Activated effector memory CD4-positive, alpha-beta T cell treated with anti-CD3 and anti-CD28 coated beads, Interleukin-2, amount 50 U/mL, for 16 hours (primary cell): ENCODE data around the gene PLIN4.
"Not testable (repeated sequence)": the region's sequence is repeated elsewhere in the genome, so short reads cannot be mapped to it uniquely, and the experiment has no call there.

Experiments
- DNase-seq: peaks from one replicate; pipeline ENCODE4 v3.0.0-alpha.2; 2020

Gene PLIN4

GRCh38 chr19:4543842-4544647 is 25.8 kb upstream of the PLIN4 start:
- DNase-seq = no peak

DNA sequence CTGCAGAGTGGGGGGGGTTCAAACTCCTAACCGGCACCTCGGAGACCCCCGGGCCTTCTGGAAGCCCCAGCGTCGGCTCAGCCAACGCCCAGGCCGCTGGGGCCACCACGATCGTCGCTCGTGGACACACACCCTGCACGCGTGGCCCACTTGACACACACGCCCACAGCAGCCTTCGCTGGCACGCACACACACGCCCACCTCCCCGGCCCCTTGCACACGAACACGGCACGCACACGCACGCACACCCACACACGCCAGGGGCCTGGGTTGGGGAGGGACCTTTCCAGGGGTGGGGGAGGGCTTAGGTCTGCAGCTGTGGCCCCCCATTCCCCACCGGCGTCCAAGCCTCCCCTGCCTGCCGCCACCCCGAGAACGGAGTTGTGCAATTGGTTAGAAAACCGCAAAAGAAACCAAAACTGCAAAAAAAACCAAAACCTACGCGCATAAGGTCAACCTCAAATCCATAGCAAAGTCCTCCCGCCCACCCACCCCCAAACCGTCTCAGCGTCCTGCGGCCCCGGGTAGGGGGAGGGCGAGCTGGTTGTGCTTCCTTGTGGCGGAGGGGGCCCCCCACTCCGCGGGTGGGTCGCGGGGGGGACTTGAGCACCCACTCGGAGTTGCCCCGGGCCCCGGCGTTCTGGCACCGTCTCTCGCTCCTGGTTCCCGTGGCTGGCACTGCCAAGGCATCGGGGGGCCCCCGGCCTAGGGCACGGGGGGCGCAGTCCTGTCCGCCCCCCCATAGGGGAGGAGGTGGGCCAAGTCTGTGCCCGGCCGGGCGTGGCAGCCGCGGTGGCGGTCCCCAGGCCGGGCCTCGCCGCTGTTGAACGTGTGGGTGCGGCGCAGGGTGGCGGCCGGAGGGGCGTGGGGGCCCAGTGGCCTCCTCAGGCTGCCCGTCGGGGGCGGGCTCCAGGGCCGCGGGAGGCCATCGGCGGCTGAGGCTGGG is 24.9 kb upstream of the PLIN4 start:
- DNase-seq = no peak

DNA sequence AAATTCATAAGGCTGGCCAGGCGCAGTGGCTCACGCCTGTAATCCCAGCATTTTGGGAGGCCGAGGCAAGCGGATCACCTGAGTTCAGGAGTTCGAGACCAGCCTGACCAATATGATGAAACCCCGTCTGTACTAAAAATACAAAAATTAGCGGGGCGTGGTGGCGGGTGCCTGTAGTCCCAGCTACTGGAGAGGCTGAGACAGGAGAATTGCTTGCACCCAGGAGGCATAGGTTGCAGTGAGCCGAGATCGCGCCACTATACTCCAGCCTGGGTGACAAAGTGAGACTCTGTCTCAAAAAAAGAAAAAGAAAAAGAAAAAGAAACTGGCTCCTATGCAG is 23.5 kb upstream of the PLIN4 start:
- DNase-seq = not testable (repeated sequence)

- no peak for DNase-seq
These were observed 23.0 kb upstream of the PLIN4 start for GRCh38 chr19:4541114-4541805.

DNA sequence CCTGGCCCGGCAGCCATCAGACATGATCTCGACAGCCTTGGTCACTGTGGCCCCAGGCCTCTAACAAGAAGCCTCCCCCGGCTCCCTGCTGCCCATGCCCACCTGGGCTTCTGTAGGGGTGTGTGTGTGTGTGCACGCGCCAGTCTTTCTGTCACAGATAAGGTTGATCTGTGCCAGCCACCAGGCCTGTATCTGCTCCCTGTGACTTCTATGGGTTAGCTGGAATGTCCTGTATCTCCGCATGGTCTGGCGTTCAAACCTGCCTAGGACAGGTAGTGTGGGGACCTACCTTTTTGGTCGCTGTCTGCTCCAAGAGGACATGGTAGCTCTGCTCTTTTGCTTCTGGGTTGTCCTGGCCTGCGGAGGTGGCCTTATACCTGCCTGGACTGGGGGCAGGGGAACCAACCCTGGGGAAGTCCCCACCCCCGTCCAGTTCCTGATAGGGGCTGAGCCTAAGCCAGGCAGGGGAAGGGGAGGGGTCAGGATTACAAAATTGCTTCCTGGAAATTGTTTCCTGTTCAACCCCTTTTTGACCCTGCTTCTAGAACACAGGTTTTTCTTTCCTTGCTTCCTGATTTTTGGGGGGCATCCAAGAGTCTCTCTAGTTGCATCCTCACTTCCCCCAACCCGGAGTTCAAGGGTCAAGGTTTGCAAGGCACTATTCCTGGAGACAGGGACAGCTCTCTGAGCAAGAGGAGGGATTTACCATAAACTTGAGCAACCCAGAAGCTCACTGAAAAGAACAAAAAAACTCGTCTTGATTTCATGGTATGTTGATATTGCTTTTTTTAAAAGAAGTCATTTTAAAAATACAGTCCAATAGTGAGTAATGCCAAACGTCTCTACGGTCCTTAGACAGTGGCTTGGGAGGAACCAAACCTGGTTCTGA is 21.7 kb upstream of the PLIN4 start, which contains the start of gene LRG1:
LRG1 (minus strand) TSS at position 344 of the 889 bp plus-strand sequence; CDS start at position 321, 23 bp downstream.
- peak; percentile 71 for DNase-seq

DNA sequence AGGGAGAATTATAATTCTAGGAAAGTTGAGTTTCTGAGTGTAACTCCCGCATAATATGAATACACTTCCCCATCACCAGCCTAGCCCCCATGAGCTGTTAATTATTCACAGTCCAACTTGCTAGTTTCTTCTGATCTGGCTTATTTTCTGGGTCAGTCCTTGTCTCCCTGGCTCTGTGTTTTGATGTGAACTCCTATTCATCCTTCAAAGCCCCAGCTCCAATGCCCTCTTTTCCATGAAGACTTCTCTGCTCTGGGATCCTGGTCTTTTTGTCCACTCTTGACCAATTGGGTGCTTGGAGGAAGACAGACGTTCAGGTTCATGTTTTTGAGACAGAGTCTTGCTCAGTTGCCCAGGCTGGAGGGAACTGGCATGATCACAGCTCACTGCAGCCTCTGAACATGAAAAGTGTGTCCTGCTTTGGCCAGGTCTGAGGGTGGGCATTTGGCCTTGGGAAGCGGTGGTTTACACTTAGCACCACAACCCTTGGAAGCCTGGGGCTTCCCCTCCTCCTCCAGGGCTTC is 20.9 kb upstream of the PLIN4 start:
- no peak for DNase-seq

DNA sequence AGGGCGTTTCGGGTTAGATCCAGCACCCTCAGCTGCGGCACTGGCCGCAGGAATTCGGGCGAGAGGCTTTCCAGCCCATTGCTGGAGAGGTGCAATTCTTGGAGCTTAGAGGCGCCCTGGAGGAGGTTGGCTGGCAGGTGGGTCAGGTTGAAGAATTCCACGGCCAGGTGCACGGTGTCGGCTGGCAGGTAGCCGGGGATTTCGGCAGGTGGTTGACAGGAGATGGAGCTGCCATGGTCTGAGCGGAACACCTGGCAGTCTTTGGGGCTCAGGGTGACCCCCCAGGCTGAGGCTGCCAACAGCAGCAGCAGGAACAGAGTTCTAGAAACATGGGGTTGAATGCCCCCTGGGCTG is 20.3 kb upstream of the PLIN4 start:
- DNase-seq = no peak

GRCh38 chr19:4537953-4538600 is 19.8 kb upstream of the PLIN4 start:
- no peak for DNase-seq

DNA sequence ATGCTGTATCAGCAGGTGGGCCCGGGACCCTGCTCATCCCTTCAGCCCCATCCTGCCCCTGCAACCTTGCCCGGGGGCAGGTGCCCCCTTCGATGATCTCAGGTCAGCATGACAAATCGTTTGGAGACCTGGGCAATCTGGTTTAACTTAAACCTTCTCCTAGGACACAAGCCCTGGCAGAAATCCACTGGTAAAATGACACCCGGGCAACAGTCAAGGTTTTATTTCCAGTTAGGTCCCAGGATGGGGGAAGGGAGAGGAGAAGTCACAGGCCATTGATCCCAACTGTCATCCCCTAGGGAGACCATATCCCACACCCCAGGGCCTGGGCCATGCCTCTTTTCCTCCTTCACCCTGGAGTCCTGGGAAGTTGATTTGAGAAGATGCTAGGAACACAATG is 18.5 kb upstream of the PLIN4 start:
- DNase-seq = no peak

DNA sequence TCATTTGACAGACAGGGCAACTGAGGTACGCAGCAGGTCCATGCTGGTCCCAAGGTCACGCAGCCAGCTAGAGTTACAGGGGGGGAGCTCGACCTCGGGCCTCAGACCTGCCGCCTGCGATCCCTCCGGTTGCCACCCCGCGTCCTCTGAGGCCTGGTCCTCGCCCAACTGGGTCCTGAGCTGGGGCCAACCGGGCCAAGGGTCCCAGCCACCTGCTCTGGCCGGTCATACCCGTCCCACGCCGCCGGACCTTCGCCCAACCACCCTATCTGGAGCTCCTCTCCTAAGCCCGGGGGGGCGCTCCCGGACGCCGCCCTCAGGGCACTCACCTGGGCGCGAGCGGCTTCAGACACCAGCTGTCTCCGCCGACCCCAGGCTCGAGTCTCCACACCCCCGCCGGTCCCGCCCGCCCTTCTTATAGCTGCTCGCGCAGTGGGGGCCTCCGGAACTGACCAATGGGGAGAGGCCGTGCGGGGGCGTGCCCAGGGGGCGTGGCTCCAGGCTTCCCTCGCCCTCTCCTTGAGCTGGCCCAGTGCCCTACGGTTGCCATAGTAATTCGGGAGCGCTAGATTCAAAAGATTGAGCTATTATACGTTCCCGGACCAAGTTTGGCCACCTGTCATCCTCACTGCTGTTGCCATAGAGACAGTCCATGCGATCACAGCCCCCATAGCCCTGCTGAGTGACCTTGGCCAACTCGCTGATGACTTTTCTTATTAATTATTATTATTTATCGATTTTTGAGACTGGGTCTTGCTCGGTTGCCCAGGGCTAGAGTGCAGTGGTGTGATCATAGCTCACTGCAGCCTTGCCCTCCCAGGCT is 16.8 kb upstream of the PLIN4 start, which contains the start of gene PLIN5:
PLIN5 (minus strand) TSS at position 389 of the 823 bp plus-strand sequence. CDS start 1,150 bp downstream, outside the sequence.
- DNase-seq = peak; percentile 76

DNA sequence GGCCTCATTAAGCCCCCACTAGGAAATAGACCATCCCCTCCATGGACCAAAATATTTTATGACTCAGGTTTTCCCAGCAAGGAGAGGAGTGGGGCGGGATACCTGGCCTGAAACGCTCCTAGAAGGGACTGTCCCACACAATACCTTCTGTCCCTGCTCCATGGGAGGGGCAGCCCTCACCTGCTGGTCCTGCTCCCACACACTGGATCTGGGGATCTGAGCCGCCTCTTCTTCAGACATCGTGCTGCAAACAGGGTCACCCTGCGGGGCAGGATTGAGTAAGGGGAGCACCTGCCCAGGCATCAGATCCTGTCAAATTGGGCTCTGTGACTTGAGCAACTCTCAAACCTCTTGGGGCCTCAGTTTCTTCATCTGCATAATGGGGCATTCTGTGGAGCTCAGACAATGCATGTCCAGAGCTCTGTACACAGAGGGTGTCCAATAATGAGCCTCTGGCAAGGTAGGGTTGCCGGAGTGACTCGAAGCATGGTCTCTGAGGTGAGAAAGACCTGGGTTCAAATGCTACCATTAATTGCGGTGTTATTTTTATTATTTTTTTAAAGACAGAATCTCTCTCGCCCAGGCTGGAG is 15.6 kb upstream of the PLIN4 start:
- no peak for DNase-seq

DNA sequence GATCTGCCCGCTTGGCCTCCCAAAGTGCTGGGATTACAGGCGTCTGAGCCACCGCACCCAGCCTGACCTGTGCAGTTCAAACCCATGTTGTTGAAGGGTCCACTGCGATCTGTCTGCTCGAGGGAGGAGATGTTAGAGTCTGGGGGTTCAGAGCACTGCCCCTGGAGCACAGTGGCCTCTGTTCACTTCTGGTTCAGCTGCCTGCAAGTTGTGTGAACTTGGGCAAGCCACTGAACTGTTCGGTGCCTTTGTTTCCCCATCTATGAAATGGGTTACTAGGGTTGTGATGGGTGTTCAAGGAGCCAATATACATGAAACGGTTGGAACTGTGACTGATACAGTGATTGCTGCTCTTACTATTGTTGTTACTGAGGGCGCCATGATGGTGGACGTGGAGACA is 15.0 kb upstream of the PLIN4 start:
- DNase-seq = no peak

DNA sequence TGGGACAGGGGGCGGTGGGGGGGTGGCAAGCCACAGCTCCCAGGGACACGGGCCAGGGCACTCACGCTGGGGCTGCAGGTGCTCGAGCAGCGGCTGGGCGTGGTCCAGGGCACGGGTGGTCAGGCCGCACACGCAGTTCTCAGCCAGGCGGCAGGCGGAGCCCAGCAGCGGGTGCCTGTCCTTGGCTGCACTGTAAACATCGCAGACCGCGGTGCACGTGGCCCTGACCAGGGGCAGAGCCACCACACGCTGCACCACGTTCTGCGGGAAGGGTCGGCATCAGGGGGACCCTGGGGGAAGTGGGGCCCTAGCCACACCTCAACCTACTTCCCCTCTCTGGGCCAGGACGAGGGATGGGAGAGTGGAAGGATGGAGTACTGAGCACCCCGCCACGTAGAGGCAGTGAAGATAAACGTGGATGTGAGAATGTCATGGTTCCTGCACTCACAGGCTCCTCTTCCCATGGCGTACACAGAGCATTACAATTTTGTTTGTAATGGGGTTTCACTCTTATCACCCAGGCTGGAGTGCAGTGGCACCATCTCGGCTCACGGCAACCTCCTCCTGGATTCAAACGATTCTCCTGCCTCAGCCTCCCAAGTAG is 13.4 kb upstream of the PLIN4 start:
- DNase-seq = no peak

DNA sequence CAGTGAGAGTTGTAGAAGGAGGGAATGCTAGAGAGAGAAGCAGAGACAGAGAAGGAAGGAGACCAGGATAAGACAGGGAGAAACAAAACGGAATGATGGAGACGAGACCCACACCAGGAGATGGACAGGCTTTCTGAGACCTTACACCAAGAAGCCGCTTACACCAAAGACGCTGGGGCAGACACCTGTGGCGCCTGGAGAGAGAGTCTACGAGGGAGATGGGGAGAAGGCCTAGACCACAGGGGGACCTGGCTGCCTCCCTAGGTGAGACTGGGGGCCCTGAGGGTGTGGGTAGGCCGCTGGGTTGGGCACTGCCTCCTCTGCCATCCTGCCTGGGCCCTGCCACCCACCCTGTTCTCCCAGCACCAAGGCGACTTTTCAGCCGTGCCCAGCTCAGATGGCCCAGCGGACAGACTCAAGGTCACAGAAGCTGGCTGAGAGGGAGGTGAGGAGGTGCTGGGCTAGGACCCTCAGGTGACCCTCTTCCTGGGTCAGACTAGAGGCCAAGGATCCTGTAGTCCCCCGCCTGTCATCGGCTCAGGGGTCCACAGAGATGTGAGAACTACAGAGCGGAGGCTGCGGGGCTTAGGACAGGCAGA is 11.7 kb upstream of the PLIN4 start:
- no peak for DNase-seq

GRCh38 chr19:4528843-4529242 is 10.6 kb upstream of the PLIN4 start:
- no peak for DNase-seq

DNA sequence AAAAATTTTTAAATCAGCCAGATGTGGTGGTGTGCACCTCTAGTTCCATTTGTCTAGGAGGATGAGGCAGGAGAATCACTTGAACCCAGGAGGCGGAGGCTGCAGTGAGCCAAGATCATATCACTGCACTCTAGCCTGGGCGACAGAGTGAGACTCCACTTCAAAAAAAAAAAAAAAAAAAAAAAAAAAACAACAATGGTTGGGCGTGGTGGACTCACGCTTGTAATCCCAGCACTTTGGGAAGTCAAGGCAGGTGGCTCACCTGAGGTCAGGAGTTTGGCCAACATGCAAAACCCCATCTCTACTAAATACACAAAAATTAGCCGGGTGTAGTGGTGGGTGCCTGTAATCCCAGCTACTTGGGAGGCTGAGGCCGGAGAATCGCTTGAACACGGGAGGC is 9.1 kb upstream of the PLIN4 start:
- not testable (repeated sequence) for DNase-seq

- no peak for DNase-seq
These were observed 7.3 kb upstream of the PLIN4 start for GRCh38 chr19:4525563-4526002.

DNA sequence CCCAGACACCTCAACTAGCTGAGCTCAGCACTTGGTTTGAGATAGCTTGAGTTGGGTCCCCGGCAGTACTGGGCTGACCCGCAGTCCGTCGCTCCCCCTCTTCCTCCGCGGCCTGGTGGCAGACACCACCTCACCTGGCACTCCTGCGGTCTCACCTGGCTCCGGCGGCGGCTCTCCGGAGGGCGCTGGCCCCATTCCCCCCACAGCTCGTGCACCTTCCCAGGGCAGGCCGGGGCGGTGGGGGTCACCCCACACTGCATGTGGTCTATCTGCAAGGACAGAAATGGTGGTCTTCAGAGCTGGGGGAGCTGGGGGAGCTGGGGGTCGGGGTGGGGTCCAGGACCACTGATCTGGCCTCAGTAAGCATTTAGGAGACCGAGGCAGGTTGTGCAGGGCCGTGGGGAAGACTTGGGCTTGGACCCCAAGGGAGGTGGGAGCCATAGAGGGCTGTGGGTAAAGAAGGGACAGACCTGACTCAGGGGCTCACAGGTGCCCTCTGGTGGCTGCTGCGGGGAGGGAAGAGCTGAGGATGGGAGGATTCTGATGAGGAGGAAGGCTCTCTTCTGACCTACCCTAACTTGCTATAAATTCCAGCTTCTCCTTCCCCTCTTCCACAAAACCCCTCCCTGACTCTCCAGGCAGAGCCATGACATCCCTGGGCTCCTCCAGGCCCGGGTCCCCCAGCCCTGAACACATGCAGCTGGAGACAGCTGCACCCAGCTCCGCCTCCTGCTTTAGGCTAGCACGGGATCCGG is 6.7 kb upstream of the PLIN4 start:
- peak; percentile 88 for DNase-seq
